GM18498 (cell line): ENCODE measurements around the gene CLTC.
A peak's percentile ranks its signal among the peaks of the same experiment; 100 is the strongest.
"Not testable (repeated sequence)": the region's sequence is repeated elsewhere in the genome, so short reads cannot be mapped to it uniquely, and the experiment has no call there.

Experiments used
- ATAC-seq: cut with Tn5 transposase; IDR thresholded peaks from one replicate; pipeline ENCODE4 v1.9.1; 2021; ENCODE audit warnings: mild to moderate bottlenecking, moderate library complexity; ENCODE audit not compliant: unreplicated experiment

The CLTC gene

DNA sequence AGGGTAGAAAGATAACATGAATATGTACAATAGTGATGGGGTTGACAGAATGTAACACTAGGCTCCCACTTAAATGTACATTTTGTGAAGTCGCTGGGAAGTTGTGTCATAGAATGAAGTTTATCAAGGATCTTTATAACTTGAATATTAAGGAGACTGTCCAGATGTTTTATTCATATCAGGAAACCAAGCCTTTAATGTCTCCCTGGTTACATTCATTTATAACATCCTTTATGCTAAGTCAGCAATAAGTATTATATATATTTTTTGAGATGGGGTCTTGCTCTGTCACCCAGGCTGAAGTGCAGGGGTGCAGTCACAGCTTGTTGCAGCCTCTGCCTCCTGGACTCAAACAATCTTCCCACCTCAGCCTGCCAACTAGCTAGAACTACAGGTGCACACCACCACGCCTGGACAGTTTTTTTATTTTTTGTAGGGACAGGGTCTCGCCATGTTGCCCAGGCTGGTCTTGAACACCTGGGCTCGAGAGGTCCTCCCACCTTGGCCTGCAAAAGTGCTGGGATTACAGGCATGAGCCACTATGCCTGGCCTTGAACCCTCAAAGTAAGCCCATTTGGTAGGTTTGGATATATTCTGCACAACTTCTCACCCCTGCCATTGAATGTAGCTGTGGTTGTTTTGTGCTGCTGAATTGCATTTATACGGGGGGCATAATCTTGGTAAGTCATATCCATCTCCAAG is 14.1 kb downstream of the CLTC start:
- ATAC-seq: no peak

DNA sequence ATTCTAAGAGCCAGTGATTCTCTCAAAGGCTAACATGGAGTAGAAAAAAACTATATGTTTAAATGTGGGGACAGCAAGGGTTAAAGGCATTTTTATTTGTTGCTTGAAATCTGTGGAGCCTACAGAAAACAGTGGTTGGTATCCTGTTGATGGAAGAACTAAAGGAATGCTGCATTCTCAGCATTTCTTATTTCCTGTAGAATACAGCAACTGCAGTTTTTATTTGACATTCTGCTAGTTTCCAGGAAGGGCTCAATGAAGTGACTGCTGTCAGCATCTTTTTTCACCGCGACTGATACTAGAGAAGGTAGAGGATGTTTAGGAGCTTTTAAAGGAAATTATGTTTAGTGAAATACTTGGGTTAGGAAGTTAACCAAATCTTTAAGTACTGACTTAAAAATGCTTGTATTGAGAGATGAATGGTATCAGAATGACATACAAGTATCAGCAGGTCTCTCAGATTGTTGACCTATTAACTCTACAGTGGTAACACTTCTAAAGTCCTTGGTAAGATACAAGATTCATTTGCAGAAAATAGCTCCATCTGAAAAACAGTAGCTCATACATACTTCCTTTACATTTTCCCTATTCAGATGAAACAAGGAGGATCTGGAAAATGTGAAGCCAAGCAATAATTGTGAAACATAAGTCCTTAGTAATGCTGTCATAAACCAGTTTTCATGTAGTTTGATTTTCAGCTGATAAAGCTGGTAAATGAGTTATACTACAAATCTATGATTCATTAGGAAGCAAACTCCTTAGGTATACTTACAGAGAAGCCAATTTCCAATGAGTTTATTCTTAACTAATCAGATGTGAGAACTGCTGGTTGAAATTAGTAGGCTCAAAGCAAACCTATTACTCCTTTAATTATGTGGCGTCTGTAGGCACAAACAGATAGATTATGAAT is 15.2 kb downstream of the CLTC start:
- no peak for ATAC-seq

DNA sequence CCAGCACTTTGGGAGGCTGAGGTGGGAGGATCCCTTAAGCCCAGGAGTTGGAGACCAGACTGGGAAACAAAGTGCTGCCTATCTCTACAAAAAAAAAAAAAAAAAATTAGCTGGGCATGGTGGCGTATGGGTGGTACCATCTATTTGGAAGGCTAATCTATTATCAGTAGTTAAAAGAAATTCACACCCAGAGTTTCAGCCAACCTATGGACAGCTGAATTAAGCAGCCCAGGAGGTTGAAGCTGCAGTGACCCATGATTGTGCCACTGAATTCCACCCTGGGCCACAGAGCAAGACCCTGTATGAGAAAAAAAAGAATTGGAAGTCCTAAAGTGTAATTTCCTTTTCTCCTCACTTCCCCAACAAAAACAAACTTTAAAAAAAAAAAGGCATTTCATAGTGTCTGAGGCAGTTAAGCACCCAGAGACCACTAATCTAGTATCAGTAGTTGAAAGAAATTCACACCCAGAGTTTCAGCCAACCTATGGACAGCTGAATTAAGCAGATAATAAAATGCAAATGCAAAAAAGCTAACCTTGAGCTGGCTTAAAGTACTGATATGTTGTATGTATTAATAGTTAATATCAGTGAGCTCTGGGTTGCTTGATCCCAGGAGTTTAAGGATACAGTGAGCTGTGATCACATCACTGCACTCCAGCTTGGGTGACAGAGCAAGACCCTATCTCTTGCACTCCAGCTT is 18.1 kb downstream of the CLTC start:
- no peak for ATAC-seq

DNA sequence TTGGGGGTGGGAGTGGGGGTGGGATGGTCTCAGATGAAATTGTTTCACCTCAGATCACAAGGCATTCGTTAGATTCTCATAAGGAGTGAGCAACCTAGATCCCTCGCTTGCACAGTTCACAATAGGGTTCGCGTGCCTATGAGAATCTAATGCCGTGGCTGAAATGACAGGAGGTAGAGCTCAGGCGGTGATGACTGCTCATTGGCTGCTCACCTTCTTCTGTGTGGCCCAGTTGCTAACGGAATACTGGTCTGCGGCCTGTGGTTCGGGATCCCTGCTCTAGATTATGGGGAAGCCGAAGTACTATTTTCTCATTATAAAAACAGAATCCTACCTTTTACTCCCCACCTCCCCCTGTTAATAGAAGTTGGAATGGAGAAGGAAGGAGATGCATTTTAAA is 18.9 kb downstream of the CLTC start:
- ATAC-seq: no peak

DNA sequence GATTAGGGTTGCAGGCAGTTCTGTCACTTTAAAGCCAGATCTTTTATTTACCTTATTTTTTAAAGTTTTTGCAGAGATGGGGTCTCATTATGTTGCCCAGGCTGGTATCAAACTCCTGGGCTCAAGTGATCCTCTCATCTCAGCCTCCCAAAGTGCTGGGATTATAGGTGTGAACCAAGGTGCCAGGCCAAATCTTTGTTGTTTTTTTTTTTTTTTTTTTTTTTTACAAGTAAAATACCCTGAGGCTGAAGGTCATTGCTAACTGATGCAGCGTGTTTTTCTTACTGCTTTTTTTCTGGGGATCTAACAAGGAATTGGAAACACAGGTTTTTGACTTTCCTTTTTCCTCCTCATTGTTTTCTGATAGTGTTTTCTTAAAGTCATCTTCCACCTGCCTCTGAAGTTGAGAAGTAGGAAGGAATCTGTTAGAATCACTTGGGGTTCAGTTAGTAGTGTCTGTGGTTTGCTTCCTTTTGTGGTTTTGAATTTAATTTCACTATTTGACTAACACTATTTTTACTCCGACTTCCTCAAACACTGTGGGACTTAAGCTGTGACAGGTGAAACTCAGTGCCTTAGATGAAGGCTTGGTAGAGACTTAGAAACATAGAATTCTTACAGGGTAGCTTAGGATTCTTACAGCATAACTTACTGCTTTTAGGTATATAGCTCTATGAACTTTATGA is 22.2 kb downstream of the CLTC start:
- ATAC-seq: peak; percentile 82

DNA sequence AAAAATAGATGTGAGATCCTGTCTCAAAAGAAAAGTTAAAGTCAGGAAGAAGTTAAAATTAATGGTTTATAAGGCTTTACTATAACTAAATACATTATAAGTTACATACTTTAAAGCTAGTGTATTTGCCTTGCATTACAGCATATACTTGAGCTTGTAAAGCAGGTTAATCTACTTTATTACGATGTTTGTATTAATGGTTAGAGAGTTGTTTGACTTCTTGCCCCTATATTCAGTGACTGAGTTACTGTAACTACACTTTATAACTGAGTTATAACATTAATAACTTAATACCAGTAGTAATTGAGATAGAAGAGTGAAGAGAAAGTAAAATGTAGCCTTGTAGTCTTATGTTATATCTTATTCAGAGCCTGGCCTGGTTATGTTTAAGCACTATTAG is 22.9 kb downstream of the CLTC start:
- no peak for ATAC-seq

DNA sequence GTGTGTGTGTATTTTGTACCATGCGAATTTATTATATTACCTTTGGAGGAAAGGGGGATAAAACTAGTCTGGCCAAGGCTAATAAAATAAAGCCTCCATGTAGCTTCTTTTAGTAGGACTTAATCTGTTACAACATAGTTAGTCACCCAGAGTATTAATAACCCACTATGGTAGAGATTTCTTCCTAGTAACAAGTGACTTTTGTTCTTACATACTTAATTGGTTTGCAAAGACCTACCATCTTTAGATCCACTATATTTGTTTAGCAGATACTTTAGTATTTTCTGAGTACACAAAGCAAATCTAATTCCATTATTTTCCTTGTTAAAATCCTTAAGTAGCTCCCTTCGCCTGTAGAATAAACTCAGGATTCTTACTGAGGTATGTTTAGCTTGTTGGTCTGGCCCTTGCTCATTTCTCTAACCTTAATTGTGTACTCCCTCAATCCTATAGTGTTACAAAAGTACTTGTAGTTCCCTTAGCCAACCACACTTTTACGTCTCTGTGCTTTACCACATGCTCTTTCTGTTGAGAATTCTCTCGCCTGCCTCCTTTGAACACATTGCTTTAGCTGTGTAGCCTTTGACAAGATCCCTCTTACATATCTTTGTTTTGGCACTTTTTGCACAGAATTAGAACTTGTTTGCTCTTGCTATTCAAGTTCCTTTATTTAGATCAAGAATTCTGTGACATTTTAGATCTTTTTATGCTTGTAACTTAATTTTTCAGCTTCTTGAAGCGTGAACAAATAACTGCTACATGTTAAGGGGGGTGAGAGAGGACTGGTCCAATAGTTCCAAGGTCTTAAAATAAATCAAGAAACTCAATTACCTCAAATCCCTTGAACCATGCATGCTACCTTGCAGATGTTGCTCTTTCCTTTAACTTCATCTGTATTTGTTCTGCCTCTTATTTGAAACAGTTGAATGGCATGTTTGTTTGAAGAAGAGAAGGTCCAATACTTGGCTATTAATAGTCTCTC is 23.8 kb downstream of the CLTC start:
- ATAC-seq: no peak

DNA sequence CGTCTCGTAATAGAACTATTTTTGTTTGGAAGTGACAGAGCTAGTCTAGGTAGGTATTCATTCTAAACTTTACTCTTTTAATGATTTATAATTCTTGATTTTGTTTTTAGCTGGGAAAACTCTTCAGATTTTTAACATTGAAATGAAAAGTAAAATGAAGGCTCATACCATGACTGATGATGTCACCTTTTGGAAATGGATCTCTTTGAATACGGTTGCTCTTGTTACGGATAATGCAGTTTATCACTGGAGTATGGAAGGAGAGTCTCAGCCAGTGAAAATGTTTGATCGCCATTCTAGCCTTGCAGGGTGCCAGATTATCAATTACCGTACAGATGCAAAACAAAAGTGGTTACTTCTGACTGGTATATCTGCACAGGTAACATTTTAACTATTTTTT is 27.6 kb downstream of the CLTC start:
- no peak for ATAC-seq

DNA sequence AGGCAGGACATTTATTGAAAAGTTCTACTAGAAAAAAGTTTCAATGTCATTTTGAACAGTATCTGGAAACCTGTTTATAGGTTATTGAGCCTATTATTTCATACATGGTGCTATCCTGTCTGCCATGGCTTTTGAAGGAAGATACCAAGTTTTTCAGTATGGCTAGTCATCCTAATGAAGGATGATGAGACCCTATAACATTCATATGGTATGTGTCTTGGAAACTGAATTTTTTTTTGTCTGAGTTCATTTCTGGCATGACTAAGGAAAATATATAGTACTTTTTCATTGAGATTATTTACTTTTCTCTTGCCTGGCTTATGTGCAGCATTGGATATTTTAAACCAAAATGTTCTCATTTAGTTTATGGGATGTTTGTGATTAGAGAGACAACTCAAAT is 30.2 kb downstream of the CLTC start:
- ATAC-seq: no peak

DNA sequence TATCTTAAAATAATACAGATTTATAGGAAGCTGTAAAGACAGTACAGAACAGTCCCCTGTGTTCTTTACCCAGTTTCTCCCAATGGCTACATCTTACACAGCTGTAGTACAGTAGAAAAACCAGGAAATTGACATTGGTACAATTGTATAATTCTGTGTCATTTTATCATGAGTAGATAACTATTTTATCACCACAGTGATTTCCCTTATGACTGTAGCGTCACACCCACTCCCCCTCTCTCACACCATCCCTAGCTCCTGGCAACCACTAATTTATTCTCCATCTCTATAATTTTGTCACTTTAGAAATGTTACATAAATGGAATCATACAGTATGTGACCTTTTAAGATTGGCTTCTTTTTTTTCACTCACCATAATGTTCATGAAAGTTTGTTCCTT is 30.9 kb downstream of the CLTC start:
- no peak for ATAC-seq

DNA sequence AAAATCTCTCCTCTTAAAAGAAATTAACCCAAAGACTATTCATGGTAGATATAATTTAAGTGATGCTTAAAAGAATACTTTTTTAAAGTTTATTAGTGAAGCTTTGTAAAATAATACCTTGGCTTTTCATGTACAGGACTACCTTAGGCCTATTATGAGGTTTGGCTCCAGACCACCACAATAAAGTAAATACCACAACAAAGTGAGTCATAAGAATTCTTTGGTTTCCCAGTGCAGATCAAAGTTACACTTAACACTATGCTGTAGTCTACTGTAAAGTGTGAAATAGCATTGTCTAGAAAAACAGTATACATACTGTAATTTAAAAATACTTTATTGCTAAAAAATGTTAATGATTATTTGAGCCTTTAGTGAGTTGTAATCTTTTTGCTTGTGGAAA is 31.7 kb downstream of the CLTC start:
- no peak for ATAC-seq

DNA sequence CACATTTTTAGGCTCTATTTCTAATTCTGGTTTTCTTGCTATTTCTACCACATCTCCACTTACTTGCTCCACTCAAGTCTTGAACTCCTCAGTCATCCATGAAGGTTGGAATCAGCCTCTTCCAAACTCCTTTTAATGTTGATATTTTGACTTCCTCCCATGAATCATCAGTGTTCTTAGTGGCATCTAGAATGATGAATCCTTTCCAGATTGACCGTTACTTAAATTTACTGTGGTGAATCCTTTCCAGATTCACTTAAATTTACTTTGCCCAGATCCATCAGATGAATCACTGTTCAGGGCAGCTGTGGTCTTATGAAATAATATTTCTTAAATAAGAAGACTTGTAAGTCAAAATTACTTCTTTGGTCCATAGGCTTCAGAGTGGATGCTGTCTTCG is 32.4 kb downstream of the CLTC start:
- no peak for ATAC-seq

DNA sequence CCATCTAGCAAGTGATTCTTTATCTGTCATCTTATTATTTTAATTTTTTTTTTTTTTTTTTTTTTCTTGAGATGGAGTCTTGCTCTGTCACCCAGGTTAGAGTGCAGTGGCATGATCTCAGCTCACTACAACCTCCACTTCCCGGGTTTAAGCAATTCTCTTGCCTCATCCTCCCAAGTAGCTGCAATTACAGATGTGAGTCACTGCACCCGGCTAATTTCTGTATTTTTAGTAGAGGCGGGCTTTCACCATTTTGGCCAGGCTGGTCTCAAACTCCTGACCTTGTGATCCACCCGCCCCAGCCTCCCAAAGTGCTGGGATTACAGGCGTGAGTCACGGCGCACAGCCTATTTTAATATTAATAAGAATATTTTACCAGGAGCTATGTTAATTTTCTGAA is 36.9 kb downstream of the CLTC start:
- not testable (repeated sequence) for ATAC-seq

DNA sequence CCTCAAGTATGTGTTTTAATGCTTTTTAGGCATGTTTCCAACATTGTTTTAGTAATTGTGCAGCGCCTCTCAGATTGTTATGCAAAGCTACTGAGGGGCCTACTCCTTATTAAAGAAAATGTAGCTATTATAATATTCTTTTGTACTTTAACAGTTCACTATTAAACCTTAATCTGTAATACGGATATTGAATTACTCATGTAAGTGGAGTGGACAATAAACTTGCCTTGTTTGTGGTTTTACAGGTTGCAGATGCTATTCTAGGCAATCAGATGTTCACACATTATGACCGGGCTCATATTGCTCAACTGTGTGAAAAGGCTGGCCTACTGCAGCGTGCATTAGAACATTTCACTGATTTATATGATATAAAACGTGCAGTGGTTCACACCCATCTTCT is 46.5 kb downstream of the CLTC start:
- ATAC-seq: no peak

DNA sequence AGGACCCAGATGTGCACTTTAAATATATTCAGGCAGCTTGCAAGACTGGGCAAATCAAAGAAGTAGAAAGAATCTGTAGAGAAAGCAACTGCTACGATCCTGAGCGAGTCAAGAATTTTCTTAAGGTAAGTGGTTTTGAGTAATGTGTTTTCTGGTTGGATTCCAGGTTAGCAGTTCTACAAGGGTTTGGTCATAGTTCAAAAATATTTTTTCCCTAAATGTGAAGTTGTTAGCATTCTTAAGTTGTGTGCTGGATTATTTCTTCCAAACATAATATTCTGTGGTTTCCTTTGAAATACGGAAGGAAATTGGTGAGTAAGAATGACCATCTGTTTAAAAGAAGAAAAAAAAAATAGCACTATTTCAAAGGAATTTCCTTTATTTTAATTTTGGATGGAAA is 49.1 kb downstream of the CLTC start:
- no peak for ATAC-seq

DNA sequence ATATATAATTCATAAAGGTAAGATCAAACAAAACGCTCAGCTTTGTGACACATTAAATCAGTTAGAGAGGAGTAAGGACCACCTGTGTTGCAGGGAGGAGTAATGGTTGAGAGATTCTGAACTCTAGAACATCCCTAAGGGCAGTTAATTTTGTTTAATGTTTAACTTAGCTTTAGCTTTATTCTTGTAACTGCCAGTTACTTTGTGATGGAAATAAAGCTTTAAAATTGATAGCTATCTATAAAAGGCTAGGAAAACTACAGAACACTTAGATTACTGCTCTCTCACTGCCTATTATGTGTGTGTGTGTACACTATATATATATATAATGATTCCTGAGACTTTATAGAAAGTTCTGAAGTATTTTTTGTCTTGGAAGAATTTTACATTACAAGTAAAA is 49.7 kb downstream of the CLTC start:
- ATAC-seq: no peak

DNA sequence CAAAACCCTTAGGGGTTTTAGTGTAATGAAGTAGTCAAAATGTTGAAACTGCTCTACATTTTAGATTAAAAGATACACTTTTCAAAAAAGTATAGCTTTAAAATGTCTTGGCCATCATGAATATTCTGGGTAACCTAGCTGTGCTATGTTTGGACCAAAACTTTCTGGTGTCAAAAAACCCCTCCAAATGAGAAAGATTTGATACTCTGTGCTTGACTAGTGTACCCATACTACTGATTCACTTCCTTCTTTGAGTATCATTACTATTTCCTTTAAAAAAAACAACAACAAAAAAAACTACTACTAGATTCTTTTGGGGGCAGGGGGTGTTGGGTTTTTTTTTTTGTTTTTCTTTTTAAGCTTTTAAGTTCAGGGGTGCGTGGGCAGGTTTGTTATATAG is 50.2 kb downstream of the CLTC start:
- no peak for ATAC-seq

DNA sequence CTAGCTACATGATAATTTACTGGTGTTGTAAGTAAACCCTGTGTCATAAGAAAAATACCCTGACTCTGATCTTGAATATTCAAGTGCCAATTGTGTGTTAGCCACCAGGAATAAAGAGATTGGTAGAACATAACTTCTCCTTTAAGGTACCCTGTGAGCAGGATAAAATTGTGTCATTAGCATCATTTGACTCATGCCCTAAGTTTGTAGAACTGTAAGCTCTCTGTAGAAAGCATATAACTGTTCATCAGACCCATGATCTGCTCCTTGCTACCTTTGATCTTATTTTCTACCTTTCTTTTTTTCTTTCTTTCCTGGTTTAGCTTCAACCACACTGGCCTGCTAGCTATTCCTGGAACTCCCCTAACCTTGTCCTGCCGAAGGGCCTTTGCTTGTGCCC is 51.7 kb downstream of the CLTC start:
- ATAC-seq: no peak

DNA sequence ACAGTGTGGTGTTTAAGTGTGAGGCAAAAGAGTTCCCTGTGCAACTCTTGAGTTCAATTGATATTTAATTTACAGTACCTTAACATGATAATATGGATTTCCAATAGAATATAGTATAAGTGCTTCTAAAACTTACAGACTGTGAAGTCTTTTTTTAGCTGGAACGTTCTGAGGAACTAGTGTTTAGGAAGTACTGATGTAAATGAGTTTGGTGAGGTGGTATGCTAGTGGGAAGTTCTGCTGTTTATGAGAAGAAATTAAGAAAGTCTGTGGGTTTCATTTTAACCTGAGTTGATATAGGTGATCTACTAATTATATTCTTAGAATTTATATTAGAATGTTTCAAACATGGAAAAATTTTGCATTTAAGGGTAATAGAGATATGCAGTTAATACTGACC is 55.5 kb downstream of the CLTC start:
- no peak for ATAC-seq

DNA sequence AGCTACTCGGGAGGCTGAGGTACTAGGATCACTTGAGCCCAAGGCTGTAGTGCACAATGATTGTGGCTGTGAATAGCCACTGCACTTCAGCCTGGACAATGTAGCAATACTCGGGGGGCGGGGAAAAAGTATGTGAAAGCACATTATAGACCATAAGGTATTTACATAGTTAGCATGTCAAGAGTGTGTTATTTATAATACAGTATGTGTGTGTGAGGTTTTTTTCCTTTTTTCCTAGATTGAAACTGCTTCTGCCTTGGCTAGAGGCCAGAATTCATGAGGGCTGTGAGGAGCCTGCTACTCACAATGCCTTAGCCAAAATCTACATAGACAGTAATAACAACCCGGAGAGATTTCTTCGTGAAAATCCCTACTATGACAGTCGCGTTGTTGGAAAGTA is 57.0 kb downstream of the CLTC start:
- ATAC-seq: no peak
